Measurements from ENCODE around the gene TTYH3. TPM values are rescaled to one million over a fixed set of nuclear protein-coding genes. Genes with fewer than 3 reads are reported as not detected.
"Not testable (repeated sequence)": the region's sequence is repeated elsewhere in the genome, so short reads cannot be mapped to it uniquely, and the experiment has no call there.

TTYH3 gene
- polyA plus RNA-seq, 1 experiment = 55.7 TPM

DNA sequence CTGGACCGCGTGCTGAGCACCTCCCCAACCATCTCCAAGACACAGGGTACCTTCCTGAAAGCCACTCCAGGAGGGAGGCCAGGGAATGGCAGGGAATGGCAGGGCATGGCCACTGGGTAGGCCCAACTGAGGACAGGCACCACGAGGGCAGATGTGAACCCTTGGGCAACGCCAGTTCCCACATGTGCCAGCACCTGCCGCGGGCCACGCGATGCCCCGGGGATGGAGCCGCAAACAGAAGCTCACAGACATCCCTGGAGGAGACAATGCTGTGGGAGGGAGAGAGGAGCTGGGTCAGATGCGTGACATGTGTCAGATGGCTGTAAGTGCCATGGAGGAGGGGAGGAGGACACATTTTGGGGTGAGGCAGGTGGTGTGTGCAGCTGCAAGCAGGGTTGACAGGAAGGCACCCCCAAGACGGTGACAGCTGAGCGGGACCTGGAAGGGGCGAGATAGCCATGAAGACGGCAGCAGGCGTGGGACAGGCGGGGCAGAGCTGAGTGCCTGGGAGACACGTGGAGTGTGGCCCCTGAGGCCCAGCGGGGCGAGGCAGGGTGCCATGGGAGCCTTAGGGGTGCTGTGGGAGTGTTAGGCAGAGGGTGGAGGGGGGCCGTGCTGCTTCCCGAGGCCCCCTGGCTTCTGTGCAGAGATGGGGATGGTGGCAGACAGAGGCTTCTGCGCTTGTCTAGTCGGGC is 45.3 kb upstream of the TTYH3 start:
- Histone ChIP-seq H3K27me3 (ENCODE audit: control insufficient read depth, insufficient read depth, low read length) (no peaks in the 10 kb centered on the region), H3K36me3 (ENCODE audit: control insufficient read depth, insufficient read depth, low read length) (peaks cover 7% of the 10 kb centered on the region), H3K4me3 (ENCODE audit: low read depth, low read length) (no peak overlapping the region)
- POLR2A ChIA-PET = no interaction called here
- CTCF ChIA-PET = no interaction called here
- TF ChIP-seq, protein P1, sequence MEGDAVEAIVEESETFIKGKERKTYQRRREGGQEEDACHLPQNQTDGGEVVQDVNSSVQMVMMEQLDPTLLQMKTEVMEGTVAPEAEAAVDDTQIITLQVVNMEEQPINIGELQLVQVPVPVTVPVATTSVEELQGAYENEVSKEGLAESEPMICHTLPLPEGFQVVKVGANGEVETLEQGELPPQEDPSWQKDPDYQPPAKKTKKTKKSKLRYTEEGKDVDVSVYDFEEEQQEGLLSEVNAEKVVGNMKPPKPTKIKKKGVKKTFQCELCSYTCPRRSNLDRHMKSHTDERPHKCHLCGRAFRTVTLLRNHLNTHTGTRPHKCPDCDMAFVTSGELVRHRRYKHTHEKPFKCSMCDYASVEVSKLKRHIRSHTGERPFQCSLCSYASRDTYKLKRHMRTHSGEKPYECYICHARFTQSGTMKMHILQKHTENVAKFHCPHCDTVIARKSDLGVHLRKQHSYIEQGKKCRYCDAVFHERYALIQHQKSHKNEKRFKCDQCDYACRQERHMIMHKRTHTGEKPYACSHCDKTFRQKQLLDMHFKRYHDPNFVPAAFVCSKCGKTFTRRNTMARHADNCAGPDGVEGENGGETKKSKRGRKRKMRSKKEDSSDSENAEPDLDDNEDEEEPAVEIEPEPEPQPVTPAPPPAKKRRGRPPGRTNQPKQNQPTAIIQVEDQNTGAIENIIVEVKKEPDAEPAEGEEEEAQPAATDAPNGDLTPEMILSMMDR (IDR thresholded peaks at IDR 0.05; ENCODE audit: insufficient read depth, low read depth, low read length) = no peak
- no peak for DNase-seq (ENCODE audit: low read depth)

DNA sequence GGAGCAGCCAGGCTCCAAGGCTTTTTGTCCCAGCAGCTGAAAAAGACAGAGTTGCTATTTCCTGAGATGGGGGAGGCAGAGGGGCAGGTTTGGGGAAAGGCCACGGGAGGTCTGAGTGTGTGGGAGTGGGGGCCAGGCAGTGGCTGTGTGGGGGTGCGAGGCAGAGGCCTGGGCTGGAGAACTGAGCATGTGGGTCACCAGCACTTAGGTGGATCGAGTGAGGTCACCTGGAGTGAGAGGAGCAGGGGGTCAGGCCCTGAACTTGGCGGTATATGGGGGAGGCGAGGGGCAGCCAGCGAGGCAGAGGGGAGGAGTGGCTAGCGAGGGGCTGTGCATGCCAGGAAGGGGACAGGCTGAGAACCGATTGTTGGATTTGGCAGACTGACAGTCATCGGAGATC is 44.7 kb upstream of the TTYH3 start:
- POLR2A ChIA-PET = no interaction called here
- TF ChIP-seq, protein P1 (IDR thresholded peaks at IDR 0.05; ENCODE audit: insufficient read depth, low read depth, low read length) = no peak
- CTCF ChIA-PET = no interaction called here
- H3K36me3 ChIP-seq (ENCODE audit: control insufficient read depth, insufficient read depth, low read length) = peaks cover 9% of the 10 kb centered on the region
- no peaks in the 10 kb centered on the region for H3K27me3 ChIP-seq (ENCODE audit: control insufficient read depth, insufficient read depth, low read length)
- no peak for DNase-seq (ENCODE audit: low read depth)
- no peak overlapping the region for H3K4me3 ChIP-seq (ENCODE audit: low read depth, low read length)

DNA sequence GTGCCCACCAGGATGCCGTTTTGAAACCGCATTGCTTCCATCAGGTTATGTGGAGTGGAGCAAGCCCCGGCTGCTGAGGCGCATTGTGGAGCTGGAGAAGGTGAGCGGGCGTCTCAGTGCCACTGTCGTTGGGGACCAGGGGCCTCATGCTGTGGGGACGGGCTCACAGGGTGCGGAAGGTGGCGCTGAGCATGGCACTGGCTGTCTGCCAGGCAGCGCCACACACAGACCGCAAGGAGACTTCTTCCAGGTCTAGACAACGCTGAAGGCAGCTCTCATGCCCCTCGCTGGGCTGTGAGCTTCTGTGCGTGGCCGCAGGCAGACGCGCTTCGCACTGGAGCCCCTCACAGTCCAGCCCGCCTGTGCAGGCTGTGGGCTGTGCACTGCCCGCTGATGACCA is 44.0 kb upstream of the TTYH3 start:
- no peaks in the 10 kb centered on the region for H3K27me3 ChIP-seq (ENCODE audit: control insufficient read depth, insufficient read depth, low read length)
- ChIA-PET POLR2A (no interaction called here), CTCF (no interaction called here)
- peaks cover 12% of the 10 kb centered on the region for H3K36me3 ChIP-seq (ENCODE audit: control insufficient read depth, insufficient read depth, low read length)
- TF ChIP-seq, protein P1 (IDR thresholded peaks at IDR 0.05; ENCODE audit: insufficient read depth, low read depth, low read length) = no peak
- no peak overlapping the region for H3K4me3 ChIP-seq (ENCODE audit: low read depth, low read length)
- no peak for DNase-seq (ENCODE audit: low read depth)

DNA sequence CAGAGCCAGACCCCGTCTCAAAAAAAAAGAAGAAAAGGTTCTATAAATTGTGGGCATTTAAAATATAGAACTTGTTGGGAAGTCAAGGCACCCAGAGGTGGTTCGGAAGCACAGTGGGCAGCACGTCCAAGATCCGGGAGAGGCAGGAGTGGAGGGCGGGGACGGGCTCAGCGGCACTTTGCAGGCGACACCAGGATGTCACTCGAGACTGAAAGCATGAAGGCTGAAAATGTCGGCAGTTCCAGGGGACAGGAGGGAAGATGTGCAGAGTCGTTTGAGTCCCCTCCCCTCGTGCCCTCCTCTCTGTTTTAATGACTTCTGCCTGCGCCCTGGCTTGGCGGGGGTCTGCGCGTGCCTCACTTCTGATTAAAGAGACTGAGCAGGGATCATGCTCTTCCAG is 42.4 kb upstream of the TTYH3 start:
- no peak overlapping the region for H3K4me3 ChIP-seq (ENCODE audit: low read depth, low read length)
- ChIA-PET POLR2A (no interaction called here), CTCF (no interaction called here)
- DNase-seq (ENCODE audit: low read depth) = no peak
- TF ChIP-seq, protein P1 (IDR thresholded peaks at IDR 0.05; ENCODE audit: insufficient read depth, low read depth, low read length) = no peak
- H3K27me3 ChIP-seq (ENCODE audit: control insufficient read depth, insufficient read depth, low read length) = no peaks in the 10 kb centered on the region
- peaks cover 17% of the 10 kb centered on the region for H3K36me3 ChIP-seq (ENCODE audit: control insufficient read depth, insufficient read depth, low read length)

DNA sequence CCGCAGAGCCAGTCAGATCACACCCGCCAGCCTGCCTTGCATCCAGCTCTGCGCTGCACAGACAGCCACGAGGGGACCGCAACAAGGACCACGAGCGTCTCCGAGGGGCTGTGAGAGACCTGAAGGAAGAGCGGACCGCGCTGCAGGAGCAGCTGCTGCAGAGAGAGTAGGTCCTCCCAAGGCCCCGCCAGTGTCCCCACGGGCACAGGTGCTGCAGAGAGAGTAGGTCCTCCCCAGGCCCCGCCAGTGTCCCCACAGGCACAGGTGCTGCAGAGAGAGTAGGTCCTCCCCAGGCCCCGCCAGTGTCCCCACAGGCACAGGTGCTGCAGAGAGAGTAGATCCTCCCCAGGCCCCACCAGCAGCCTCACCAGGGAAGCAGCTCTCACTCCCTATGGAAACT is 41.8 kb upstream of the TTYH3 start:
- peaks cover 17% of the 10 kb centered on the region for H3K36me3 ChIP-seq (ENCODE audit: control insufficient read depth, insufficient read depth, low read length)
- POLR2A ChIA-PET; H3K27me3 ChIP-seq (ENCODE audit: control insufficient read depth, insufficient read depth, low read length); CTCF ChIA-PET; H3K4me3 ChIP-seq (ENCODE audit: low read depth, low read length); DNase-seq (ENCODE audit: low read depth): not testable (repeated sequence)

DNA sequence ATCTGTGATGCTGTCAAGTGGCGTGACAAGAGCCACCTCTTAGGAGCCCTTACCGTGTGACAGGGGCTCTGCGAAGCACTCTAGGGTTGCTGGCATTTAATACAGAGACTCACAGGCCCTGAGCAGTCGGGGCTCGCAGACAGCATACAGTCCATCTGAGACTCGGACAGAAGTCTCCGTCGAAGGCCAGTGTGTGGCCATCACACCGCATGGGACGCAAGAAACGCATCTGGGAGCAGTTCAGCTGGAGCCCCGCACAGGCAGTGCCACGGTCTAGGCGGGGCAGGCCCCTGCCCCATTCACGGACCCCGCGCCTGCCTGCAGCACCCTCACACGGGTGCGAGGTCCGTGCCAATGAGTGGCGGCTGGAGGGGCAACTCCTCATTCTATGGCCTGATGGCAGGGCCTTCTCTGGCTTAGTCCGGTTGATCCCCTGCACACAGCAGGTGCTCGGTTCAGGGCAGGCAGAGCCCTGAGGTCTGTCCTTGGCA is 39.4 kb upstream of the TTYH3 start:
- DNase-seq (ENCODE audit: low read depth) = no peak
- Histone ChIP-seq H3K36me3 (ENCODE audit: control insufficient read depth, insufficient read depth, low read length) (peaks cover 19% of the 10 kb centered on the region), H3K27me3 (ENCODE audit: control insufficient read depth, insufficient read depth, low read length) (no peaks in the 10 kb centered on the region), H3K4me3 (ENCODE audit: low read depth, low read length) (no peak overlapping the region)
- TF ChIP-seq, protein P1 (IDR thresholded peaks at IDR 0.05; ENCODE audit: insufficient read depth, low read depth, low read length) = no peak
- ChIA-PET POLR2A (no interaction called here), CTCF (no interaction called here)
